SIG-M5 (cell line): Measurements from ENCODE around the gene COX5B.
"Not testable (repeated sequence)": the region's sequence is repeated elsewhere in the genome, so short reads cannot be mapped to it uniquely, and the experiment has no call there.

Source experiments
- DNase-seq: peaks from one replicate; lab custom pipeline; 2025; lab: John Stamatoyannopoulos, UW

COX5B gene

GRCh38 chr2:97654309-97654708, 8.4 kb downstream of the COX5B start:
- DNase-seq: no peak

DNA sequence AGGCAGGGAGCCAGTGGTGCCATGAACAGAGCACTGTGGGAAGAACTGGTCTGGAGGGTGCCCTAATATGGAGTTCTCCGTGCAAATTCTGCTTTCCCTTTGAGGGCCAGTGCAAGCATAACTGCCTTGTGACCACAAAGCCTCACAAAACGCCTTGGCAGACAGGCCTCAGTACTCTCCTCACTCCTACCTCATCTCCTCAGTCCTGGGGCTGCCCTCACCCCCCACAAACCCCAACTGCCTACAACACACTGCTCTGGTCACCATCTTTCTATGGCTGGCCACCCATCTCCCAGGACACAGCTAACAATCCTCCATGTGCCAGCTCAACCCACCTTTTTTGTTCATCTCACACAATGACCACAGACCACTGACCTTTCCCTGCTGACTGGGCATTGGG, 8.9 kb downstream of the COX5B start:
- DNase-seq: no peak

GRCh38 chr2:97656129-97656755, 10.4 kb downstream of the COX5B start:
- DNase-seq: no peak

DNA sequence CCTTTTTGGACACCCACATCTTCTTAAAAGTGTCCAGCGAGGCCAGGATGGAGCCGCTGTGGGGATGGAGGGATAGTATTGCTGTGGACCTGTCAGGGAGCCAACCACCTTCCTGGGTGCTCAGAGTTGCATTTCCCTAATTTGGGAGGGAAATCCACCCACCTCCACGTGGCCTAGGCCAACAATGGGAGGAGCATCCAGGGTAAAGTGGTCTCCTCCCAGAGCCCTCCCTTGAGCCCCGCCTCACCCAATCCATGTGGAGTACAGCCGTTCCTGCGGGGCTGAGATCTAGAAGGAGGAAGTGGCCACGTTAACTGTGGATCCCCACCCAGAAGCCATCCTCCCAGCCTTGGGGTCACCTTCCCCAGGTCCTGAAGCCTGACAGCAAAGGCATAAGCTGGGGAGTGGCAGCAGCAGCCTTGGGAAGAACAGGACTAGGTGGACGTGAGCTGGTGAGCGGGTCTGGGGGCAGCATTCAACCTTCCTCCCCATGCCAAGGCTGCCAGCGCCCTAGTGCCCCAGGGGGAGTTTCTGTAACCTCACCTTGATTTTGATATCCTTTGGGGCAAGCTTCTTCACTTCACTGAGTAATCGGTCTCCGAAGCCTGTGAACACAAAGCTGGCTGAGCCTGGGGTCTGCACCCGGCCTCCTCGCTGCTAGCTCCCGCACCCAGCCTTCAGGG, 11.2 kb downstream of the COX5B start:
- DNase-seq: no peak

DNA sequence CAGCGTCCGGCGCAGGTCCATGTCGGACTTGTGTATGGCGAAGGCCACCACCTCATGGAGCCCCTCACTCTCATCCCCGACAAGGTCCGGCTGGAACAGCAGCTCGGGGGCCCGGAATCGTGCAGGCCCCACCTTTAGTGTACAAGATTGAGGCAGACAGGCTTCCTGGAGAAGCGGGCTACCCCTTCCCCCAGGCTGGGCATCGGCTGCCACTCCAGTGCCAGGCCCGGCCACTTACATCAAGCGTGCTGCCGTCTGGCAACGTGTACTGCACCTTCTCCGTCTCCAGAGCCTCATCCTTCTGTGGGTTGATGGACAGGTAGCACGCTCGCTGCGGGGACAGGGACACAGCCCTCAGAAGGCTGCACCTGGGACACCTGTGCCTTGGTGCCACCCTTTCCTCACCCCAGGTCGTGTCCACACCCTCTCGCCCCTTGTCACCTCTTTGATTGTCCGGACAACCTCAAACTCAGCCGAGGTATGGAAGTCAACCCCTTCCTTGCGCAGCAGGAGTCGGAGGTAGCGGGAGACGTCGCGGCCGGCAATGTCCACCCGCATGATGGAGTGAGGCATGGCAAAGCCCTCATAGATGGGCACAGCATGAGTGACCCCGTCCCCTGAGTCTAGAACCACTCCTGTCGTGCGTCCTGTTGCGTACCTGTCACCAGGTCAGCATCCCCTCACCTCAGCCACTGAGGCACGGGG, 12.3 kb downstream of the COX5B start:
- DNase-seq: no peak

GRCh38 chr2:97658691-97659157, 12.9 kb downstream of the COX5B start:
- no peak for DNase-seq

GRCh38 chr2:97659256-97660043, 13.6 kb downstream of the COX5B start:
- DNase-seq: no peak

- DNase-seq: no peak
Observed at GRCh38 chr2:97660044-97660774, 14.3 kb downstream of the COX5B start.

DNA sequence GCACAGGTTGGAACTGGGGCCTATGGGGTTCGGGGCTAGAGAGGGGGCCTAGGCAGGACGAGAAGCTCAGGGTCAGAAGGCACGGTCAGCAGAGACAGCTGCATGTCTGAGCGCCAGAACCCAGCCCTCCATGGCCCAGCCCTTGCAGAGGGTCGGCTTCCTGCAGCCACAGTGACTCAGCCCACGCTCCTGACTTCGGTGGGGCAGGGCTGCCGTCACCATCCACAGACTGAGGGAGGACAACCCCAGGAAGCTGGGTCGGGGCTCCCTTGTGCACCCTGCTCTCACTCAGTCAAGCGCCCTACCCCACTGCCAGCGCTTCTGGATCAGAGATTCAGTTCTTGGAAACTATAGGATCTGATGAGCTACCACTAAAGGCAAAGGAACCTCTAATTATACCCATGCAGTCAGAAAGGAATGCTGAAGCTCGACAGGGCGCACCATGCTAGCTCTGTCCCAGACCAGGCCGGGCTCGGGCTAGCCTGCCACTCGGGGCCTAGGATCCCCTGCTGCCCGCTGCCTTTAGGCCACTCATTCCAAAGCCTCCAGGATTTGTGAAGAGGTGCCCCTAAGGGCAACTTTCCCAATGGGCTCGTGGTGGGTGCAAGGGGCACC, 15.0 kb downstream of the COX5B start:
- DNase-seq: no peak

DNA sequence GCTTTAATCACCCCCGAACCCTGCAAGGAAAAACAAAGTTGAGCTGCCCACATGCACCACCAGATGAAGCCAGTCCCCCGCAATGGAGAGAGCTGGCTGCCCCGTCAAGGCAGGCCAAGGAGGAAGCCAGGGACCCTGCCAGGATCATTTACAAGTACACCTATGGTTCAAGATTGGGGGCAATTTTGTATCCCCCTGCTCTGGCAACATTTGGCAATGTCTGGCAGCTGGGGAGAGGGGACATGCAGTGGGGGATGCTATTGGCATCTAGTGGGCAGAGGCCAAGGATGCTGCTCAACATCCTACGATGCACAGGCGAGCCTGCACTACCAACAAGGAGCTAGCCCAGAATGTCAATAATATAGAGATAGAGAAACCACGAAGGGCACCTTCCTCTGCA, 16.1 kb downstream of the COX5B start:
- DNase-seq: no peak

DNA sequence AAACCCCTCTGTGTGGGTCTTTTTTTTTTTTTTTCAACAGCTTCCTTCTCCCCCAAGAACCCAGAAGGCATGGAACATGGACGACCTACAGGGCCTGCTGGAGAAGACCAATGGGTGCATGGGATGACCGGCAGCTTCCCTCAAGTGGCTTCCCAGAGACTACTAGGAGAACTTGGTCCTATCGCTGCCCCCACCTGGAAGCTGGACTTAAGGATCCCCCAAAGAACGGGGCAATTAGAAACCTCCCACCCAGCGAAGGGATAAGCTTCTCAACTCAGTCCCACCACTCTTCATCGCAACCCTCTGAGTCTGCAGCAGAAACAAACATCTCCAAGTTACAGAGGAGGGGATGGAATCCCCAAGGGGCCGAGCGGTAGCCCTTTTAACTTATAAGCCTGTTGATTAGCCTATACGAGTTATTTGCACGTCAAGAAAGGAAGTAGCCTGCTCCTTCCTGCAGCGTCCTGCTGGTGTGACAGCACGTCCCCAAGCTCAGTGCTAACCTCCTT, 16.6 kb downstream of the COX5B start:
- DNase-seq: no peak

DNA sequence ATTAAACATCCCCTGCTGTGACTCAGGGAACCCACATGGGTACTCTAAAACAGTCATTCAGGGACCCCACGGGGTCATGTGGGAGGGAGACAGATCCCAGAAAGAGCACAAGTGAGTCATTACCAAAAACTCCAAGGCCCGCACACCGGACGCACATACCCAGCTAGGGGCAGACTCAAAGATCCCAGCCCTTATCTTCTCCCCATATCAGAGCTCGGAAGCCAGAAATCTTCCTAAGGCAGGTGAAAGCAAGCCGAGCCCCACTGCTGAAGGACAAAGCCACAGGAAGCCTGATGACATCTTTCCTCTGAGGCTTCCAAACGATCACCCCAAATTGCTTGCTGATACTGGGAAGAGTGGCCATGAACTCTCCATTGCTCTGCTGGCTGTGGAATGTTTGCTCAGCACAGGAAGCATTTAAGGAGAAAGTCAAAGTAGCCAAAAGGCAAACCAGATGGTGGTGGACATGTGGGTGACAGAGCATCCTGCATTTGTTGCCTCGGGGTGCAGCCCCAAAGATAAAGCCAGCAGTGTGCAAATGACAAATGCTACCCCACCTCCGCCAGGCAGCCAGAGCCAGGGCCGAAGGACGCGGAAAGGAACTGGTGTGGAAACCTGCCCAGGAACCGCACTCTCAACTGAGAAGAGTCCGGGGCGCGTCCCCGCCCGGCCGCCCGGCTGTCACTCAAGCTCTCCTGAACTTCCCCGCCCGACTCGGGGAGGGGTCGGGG, 17.2 kb downstream of the COX5B start:
- DNase-seq: peak; percentile 66

GRCh38 chr2:97663626-97663961, 17.7 kb downstream of the COX5B start:
- no peak for DNase-seq

- DNase-seq: peak; percentile 93
Observed at GRCh38 chr2:97663962-97664635, 18.2 kb downstream of the COX5B start, which contains the start of gene ACTR1B. Gene ACTR1B, minus strand, starts transcription at chr2:97664044. Its CDS starts 154 bp downstream, at chr2:97663890.

GRCh38 chr2:97664636-97664970, 18.7 kb downstream of the COX5B start:
- no peak for DNase-seq

DNA sequence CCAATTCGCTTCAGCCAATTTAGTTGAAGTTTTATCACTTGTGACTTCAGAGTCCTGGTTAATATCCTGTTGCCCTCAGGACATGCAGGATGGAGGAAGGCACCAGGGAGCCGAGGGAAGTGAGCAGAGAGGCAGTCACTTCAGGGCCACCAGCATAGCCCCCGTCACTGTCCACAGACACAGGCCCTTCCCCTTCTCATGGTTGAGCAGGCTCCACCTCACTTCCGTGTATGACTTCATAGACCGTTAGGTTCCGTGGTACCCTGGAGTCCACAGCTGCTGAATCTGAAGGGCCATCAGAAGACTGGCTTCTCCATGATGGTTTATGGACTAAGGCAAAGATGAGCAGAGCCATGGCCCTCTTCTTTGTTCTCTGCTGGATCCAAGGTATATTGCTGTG, 23.6 kb downstream of the COX5B start, which contains the start of gene C2orf92:
TSS of gene C2orf92 (plus strand) at position 266 of the 400 bp plus-strand sequence. CDS start at position 342, 76 bp downstream.
- no peak for DNase-seq

GRCh38 chr2:97670471-97670870, 24.6 kb downstream of the COX5B start:
- DNase-seq: no peak

DNA sequence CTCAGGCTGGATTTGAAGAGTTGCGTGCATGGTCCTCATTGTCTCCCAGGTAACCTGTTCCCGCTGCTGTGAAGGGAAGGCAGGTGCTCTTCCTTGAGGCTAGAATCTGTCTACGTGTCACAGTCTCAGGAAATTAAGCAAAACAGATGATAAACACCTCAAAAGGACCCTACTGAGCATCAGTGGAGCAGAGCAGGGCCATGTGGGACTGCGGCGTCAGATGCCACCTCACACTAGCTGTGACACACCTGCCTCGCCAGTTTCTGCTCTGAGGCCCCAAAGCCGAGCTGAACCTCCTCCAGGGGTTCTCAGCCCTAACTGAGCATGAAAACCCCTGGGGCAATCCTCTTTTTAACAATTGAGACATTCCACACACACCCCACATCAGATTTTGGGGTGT, 25.7 kb downstream of the COX5B start:
- DNase-seq: no peak

- DNase-seq: not testable (repeated sequence)
Observed at GRCh38 chr2:97672606-97673140, 26.8 kb downstream of the COX5B start.
